A673 (cell line): ENCODE measurements around the gene LDLRAD3. TPM values are rescaled to one million over a fixed set of nuclear protein-coding genes. Genes with fewer than 3 reads are reported as not detected.

Experiments
- BruUV-seq: library from RNA; stranded (reverse); fragments of 400-500 nt; replicated peaks from 2 replicates; lab custom pipeline; 2021; lab: Mats Ljungman, UMichigan
- CTCF ChIA-PET: fragments of 300-600 bp; sonication (Branson Sonifier 250); formaldehyde crosslinking; loops from one replicate; lab custom pipeline; 2022; ENCODE audit warnings: antibody characterized with exemption; lab: Charles Lee
- POLR2A ChIA-PET: fragments of 300-600 bp; sonication (Branson Sonifier 250); formaldehyde crosslinking; loops from one replicate; lab custom pipeline; 2022; ENCODE audit warnings: antibody characterized with exemption; ENCODE audit not compliant: low non-redundant PET; lab: Charles Lee
- DNase-seq: peaks from one replicate; pipeline ENCODE4 v3.0.0-alpha.2; 2015; ENCODE audit warnings: low spot score
- H3K27ac ChIP-seq: fragments of 200-600 bp; sonication (generic); 2 replicates; pipeline ENCODE4 v1.5.1; 2016; ENCODE audit warnings: mixed run types, low read depth, mild to moderate bottlenecking, mixed read lengths, antibody characterized with exemption, low read length; ENCODE audit not compliant: poor library complexity, severe bottlenecking
- H3K27me3 ChIP-seq: fragments of 200-600 bp; sonication (generic); replicated peaks from 2 replicates; pipeline ENCODE4 v1.6.1; 2017; ENCODE audit warnings: mixed run types, low read depth, mild to moderate bottlenecking, mixed read lengths, antibody characterized with exemption, low read length; ENCODE audit not compliant: insufficient read depth, poor library complexity
- H3K36me3 ChIP-seq: fragments of 200-600 bp; sonication (generic); 2 replicates; pipeline ENCODE4 v1.6.1; 2016; ENCODE audit warnings: mixed run types, mild to moderate bottlenecking, mixed read lengths, antibody characterized with exemption, low read length; ENCODE audit not compliant: insufficient read depth, poor library complexity, severe bottlenecking
- H3K4me1 ChIP-seq: fragments of 200-600 bp; sonication (generic); 2 replicates; pipeline ENCODE4 v1.6.1; 2017; ENCODE audit warnings: mixed run types, mild to moderate bottlenecking, mixed read lengths, antibody characterized with exemption, low read length; ENCODE audit not compliant: insufficient read depth, poor library complexity, severe bottlenecking
- H3K4me3 ChIP-seq: fragments of 200-600 bp; sonication (generic); 2 replicates; pipeline ENCODE4 v1.5.1; 2016; ENCODE audit warnings: low read depth, mixed run types, mild to moderate bottlenecking, mixed read lengths, low read length; ENCODE audit not compliant: poor library complexity, severe bottlenecking
- H3K9me3 ChIP-seq: fragments of 200-600 bp; sonication (generic); 2 replicates; pipeline ENCODE4 v1.6.1; 2016; ENCODE audit warnings: mixed run types, low read depth, mild to moderate bottlenecking, mixed read lengths, antibody characterized with exemption, low read length; ENCODE audit not compliant: poor library complexity, severe bottlenecking
- CTCF ChIP-seq: fragments of 300-800, 200-600 bp; sonication (generic); conservative IDR thresholded peaks from 2 replicates; pipeline ENCODE4 v1.5.1; 2017; ENCODE audit warnings: low read depth, mild to moderate bottlenecking, antibody characterized with exemption, low read length, moderate library complexity, mixed read lengths
- EZH2 ChIP-seq: fragments of 200-600 bp; sonication (generic); IDR thresholded peaks from 2 replicates; pipeline ENCODE4 v1.6.1; 2017; ENCODE audit warnings: borderline replicate concordance, low read depth, mild to moderate bottlenecking, mixed read lengths, antibody characterized with exemption, low read length; ENCODE audit not compliant: poor library complexity, severe bottlenecking
- intact Hi-C: fragments of 100-400 bp; cut with micrococcal nuclease; formaldehyde crosslinking; loops from one replicate; pipeline ENCODE4 v1.10.0; 2022; ENCODE audit not compliant: unreplicated experiment
- total RNA-seq: library from RNA; stranded (reverse); gene quantifications from 2 replicates; pipeline ENCODE4 v1.2.3, GENCODE V29; 2021

The LDLRAD3 gene
- total RNA-seq, 1 experiment from 2014 or later, result 13.1 TPM

GRCh38 chr11:36249246-36249645 lies 305.4 kb downstream of the LDLRAD3 start:
- TF ChIP-seq CTCF, result no peak
- no peak for TF ChIP-seq EZH2
- Histone ChIP-seq H3K27ac (no peak overlapping the region), H3K27me3 (peaks cover 42% of the 10 kb centered on the region), H3K4me1 (no peaks in the 10 kb centered on the region), H3K9me3 (no peaks in the 10 kb centered on the region), H3K4me3 (no peak overlapping the region), H3K36me3 (no peaks in the 10 kb centered on the region)
- CTCF ChIA-PET, result interaction anchor here (1.2 to 2.1 kb wide), 3 partner anchors 10 to 17 kb away, joined by 3 to 6 read pairs (median 5); no protein-coding TSS in a partner anchor
- no TSS peak for BruUV-seq
- no peak for DNase-seq
- POLR2A ChIA-PET, result no interaction called here
- intact Hi-C loops, result no loop called here

GRCh38 chr11:36251823-36252222 lies 308.0 kb downstream of the LDLRAD3 start:
- POLR2A ChIA-PET, result no interaction called here
- H3K4me3 ChIP-seq, result no peak overlapping the region
- peaks cover 41% of the 10 kb centered on the region for H3K27me3 ChIP-seq
- intact Hi-C loops, result no loop called here
- CTCF ChIA-PET, result no interaction called here
- no TSS peak for BruUV-seq
- H3K4me1 ChIP-seq, result no peaks in the 10 kb centered on the region
- H3K36me3 ChIP-seq, result no peaks in the 10 kb centered on the region
- TF ChIP-seq EZH2, result no peak
- no peak for TF ChIP-seq CTCF
- no peak for DNase-seq
- H3K27ac ChIP-seq, result no peak overlapping the region
- H3K9me3 ChIP-seq, result no peaks in the 10 kb centered on the region

GRCh38 chr11:36253238-36253637 lies 309.4 kb downstream of the LDLRAD3 start:
- DNase-seq, result peak; percentile 28
- BruUV-seq, result no TSS peak
- TF ChIP-seq EZH2 (no peak), CTCF (no peak)
- Histone ChIP-seq H3K9me3 (no peaks in the 10 kb centered on the region), H3K27ac (no peak overlapping the region), H3K27me3 (peaks cover 38% of the 10 kb centered on the region), H3K36me3 (no peaks in the 10 kb centered on the region), H3K4me1 (no peaks in the 10 kb centered on the region), H3K4me3 (no peak overlapping the region)
- ChIA-PET CTCF (no interaction called here), POLR2A (no interaction called here)
- intact Hi-C loops, result no loop called here
